ENCODE data around the gene MYOD1.

DNA sequence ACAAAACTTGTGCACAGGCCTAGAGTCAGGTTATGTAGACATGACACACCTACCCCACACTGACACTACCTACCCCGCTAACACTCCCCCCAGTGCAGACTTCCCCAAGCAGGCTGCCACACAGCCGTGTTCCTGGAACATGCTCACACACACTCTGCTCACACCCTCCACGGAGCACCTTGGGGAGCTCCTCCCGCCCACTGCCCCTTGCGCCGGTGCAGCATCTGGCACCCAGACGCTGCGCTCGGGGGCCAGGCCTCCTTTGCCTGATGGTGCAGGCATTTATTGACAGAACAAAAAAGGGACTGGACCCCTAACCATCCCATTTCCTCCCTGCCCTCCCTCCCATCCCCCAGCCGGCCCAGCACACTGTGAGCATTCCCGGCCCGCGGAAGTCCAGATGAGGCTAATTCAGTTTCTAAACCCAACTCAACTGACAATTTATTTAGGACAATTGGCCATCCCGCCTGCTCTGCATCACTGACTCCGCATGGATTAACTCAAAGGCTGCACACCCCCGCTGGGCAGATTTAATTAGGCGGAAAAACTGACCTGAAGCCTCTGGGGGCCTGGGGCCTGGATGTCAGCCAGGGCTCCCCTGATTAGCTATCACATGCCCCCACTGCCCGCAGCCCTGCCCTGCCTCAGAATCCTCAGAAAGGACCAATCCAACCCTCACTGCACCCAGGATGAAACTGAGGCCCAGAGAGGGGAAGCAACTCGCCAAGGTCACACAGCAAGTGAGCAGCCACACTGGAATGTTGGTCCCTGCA lies 45.3 kb downstream of the MYOD1 start:
- TF ChIP-seq MYNN (IDR thresholded peaks at IDR 0.05), result no peak
- TF ChIP-seq MYNN (CRISPR knock-in tag; IDR thresholded peaks at IDR 0.05), result no peak
- TF ChIP-seq, protein P1, sequence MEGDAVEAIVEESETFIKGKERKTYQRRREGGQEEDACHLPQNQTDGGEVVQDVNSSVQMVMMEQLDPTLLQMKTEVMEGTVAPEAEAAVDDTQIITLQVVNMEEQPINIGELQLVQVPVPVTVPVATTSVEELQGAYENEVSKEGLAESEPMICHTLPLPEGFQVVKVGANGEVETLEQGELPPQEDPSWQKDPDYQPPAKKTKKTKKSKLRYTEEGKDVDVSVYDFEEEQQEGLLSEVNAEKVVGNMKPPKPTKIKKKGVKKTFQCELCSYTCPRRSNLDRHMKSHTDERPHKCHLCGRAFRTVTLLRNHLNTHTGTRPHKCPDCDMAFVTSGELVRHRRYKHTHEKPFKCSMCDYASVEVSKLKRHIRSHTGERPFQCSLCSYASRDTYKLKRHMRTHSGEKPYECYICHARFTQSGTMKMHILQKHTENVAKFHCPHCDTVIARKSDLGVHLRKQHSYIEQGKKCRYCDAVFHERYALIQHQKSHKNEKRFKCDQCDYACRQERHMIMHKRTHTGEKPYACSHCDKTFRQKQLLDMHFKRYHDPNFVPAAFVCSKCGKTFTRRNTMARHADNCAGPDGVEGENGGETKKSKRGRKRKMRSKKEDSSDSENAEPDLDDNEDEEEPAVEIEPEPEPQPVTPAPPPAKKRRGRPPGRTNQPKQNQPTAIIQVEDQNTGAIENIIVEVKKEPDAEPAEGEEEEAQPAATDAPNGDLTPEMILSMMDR (IDR thresholded peaks at IDR 0.05 in 2 of 3, conservative IDR thresholded peaks at IDR 0.05 in 1 of 3; ENCODE audit: insufficient read depth in 2 of 3, low read depth in 1 of 3, low read length in 3 of 3), result no peak
- no peak for TF ChIP-seq STAG1 (CRISPR knock-in tag; IDR thresholded peaks at IDR 0.05; ENCODE audit: borderline replicate concordance)
- TF ChIP-seq, protein P2, sequence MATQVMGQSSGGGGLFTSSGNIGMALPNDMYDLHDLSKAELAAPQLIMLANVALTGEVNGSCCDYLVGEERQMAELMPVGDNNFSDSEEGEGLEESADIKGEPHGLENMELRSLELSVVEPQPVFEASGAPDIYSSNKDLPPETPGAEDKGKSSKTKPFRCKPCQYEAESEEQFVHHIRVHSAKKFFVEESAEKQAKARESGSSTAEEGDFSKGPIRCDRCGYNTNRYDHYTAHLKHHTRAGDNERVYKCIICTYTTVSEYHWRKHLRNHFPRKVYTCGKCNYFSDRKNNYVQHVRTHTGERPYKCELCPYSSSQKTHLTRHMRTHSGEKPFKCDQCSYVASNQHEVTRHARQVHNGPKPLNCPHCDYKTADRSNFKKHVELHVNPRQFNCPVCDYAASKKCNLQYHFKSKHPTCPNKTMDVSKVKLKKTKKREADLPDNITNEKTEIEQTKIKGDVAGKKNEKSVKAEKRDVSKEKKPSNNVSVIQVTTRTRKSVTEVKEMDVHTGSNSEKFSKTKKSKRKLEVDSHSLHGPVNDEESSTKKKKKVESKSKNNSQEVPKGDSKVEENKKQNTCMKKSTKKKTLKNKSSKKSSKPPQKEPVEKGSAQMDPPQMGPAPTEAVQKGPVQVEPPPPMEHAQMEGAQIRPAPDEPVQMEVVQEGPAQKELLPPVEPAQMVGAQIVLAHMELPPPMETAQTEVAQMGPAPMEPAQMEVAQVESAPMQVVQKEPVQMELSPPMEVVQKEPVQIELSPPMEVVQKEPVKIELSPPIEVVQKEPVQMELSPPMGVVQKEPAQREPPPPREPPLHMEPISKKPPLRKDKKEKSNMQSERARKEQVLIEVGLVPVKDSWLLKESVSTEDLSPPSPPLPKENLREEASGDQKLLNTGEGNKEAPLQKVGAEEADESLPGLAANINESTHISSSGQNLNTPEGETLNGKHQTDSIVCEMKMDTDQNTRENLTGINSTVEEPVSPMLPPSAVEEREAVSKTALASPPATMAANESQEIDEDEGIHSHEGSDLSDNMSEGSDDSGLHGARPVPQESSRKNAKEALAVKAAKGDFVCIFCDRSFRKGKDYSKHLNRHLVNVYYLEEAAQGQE (IDR thresholded peaks at IDR 0.05; ENCODE audit: borderline replicate concordance), result no peak
- TF ChIP-seq, protein P2 (CRISPR knock-in tag; IDR thresholded peaks at IDR 0.05; ENCODE audit: low read depth), result no peak
- TF ChIP-seq ETV1 (tag; conservative IDR thresholded peaks at IDR 0.05; ENCODE audit: low read depth), result no peak
- no peak for TF ChIP-seq ZNF282 (CRISPR knock-in tag; IDR thresholded peaks at IDR 0.05)
- no peak for TF ChIP-seq ATF2 (CRISPR knock-in tag; IDR thresholded peaks at IDR 0.05)
- TF ChIP-seq SMARCB1 (IDR thresholded peaks at IDR 0.05; ENCODE audit: insufficient read length, low read depth), result no peak
- no peak for TF ChIP-seq HDGF (IDR thresholded peaks at IDR 0.05)
